HG02588 (cell line): ENCODE data around the gene TRIM28.
A peak's percentile ranks its signal among the peaks of the same experiment; 100 is the strongest.

Source experiments
- ATAC-seq: cut with Tn5 transposase; IDR thresholded peaks from one replicate; pipeline ENCODE4 v1.9.1; 2021; ENCODE audit warnings: mild to moderate bottlenecking, moderate library complexity; ENCODE audit not compliant: unreplicated experiment

TRIM28 gene

GRCh38 chr19:58559275-58560006 lies 15.6 kb downstream of the TRIM28 start:
- ATAC-seq = no peak

GRCh38 chr19:58560007-58560887 lies 16.4 kb downstream of the TRIM28 start:
- no peak for ATAC-seq

GRCh38 chr19:58560921-58561320 lies 17.1 kb downstream of the TRIM28 start:
- no peak for ATAC-seq

- ATAC-seq = no peak
These were observed 17.7 kb downstream of the TRIM28 start for GRCh38 chr19:58561373-58562121.

- ATAC-seq = no peak
These were observed 18.5 kb downstream of the TRIM28 start for GRCh38 chr19:58562122-58563033.

- ATAC-seq = no peak
These were observed 19.2 kb downstream of the TRIM28 start for GRCh38 chr19:58563034-58563573.

GRCh38 chr19:58563823-58564222 lies 20.0 kb downstream of the TRIM28 start:
- no peak for ATAC-seq

- ATAC-seq = no peak
These were observed 23.1 kb downstream of the TRIM28 start for GRCh38 chr19:58566989-58567388.

- no peak for ATAC-seq
These were observed 24.7 kb downstream of the TRIM28 start for GRCh38 chr19:58568453-58569130.

- no peak for ATAC-seq
These were observed 25.5 kb downstream of the TRIM28 start for GRCh38 chr19:58569191-58569942.

- no peak for ATAC-seq
These were observed 26.2 kb downstream of the TRIM28 start for GRCh38 chr19:58569943-58570670.

GRCh38 chr19:58570770-58571574 lies 27.1 kb downstream of the TRIM28 start:
- ATAC-seq = no peak

GRCh38 chr19:58571575-58571947 lies 27.7 kb downstream of the TRIM28 start:
- no peak for ATAC-seq

GRCh38 chr19:58572026-58572817 lies 28.4 kb downstream of the TRIM28 start:
- ATAC-seq = no peak

GRCh38 chr19:58572818-58573657 lies 29.2 kb downstream of the TRIM28 start, which contains the start of gene MZF1:
Gene MZF1, minus strand, starts transcription at chr19:58573335. Its CDS starts 1,946 bp downstream, at chr19:58571389.
- ATAC-seq = peak; percentile 52
